GM18508 (cell line): ENCODE data around the gene DNAJC19.

ENCODE experiments used
- ATAC-seq: cut with Tn5 transposase; IDR thresholded peaks from one replicate; pipeline ENCODE4 v1.9.1; 2021; ENCODE audit warnings: moderate number of reproducible peaks; ENCODE audit not compliant: insufficient read depth, unreplicated experiment

Gene DNAJC19

GRCh38 chr3:180962530-180962929 is 27.0 kb downstream of the DNAJC19 start:
- ATAC-seq = no peak

GRCh38 chr3:180961552-180961951 is 28.0 kb downstream of the DNAJC19 start:
- ATAC-seq = no peak

GRCh38 chr3:180961087-180961486 is 28.4 kb downstream of the DNAJC19 start:
- ATAC-seq = no peak

DNA sequence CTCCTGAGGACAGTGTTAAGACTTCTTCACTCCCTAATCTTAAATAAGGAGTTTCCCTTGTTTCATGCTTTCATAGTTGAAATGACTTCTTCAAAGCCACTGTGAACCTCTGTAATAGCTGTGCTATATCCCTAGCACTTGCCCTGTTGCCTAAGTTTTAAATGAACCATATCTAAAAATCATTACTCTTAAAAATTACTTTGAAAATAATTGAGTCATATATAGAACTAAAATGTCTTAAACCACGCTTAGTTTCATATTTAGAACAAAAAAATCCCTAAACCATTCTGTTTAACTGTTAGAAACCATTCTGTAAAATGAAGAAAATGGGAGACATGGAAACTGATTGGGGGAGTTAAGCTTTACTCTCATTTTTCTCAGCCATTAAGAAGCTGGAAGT is 29.8 kb downstream of the DNAJC19 start:
- ATAC-seq = no peak

GRCh38 chr3:180947761-180948390 is 41.7 kb downstream of the DNAJC19 start:
- peak; percentile 62 for ATAC-seq

GRCh38 chr3:180940826-180941225 is 48.7 kb downstream of the DNAJC19 start:
- ATAC-seq = no peak

GRCh38 chr3:180934638-180935037 is 54.9 kb downstream of the DNAJC19 start:
- ATAC-seq = no peak
